Mesendoderm (in vitro differentiated cells): ENCODE data around the gene ARHGEF4.

Experiments
- DNase-seq: peaks from one replicate; pipeline ENCODE4 v3.0.0; 2013
- H2AK5ac ChIP-seq: 2 replicates; pipeline ENCODE4 v1.6.1; 2013; ENCODE audit warnings: low read length, inconsistent platforms
- H2BK120ac ChIP-seq: 2 replicates; pipeline ENCODE4 v1.6.1; 2013; ENCODE audit warnings: low read depth, mild to moderate bottlenecking, low read length, moderate library complexity, mixed read lengths
- H2BK15ac ChIP-seq: replicated peaks from 2 replicates; pipeline ENCODE4 v1.6.1; 2013; ENCODE audit warnings: low read depth, mild to moderate bottlenecking, moderate library complexity
- H2BK5ac ChIP-seq: 2 replicates; pipeline ENCODE4 v1.6.1; 2013; ENCODE audit warnings: low read length, inconsistent platforms
- H3K18ac ChIP-seq: 2 replicates; pipeline ENCODE4 v1.6.1; 2013; ENCODE audit warnings: mild to moderate bottlenecking, low read length, mixed read lengths
- H3K23ac ChIP-seq: one replicate; pipeline ENCODE4 v1.6.1; 2013; ENCODE audit warnings: low read length
- H3K27ac ChIP-seq: 2 replicates; pipeline ENCODE4 v1.5.1; 2013; ENCODE audit warnings: low read depth, mild to moderate bottlenecking, inconsistent platforms, low read length, moderate library complexity
- H3K27me3 ChIP-seq: 2 replicates; pipeline ENCODE4 v1.6.1; 2013; ENCODE audit warnings: low read length, control low read depth, mild to moderate bottlenecking, inconsistent platforms; ENCODE audit not compliant: insufficient read depth, poor library complexity
- H3K36me3 ChIP-seq: 2 replicates; pipeline ENCODE4 v1.6.1; 2013; ENCODE audit warnings: low read length, inconsistent platforms; ENCODE audit not compliant: control insufficient read depth, insufficient read depth
- H3K4ac ChIP-seq: one replicate; pipeline ENCODE4 v1.6.1; 2013; ENCODE audit warnings: low read depth, mild to moderate bottlenecking, low read length, moderate library complexity
- H3K4me1 ChIP-seq: 2 replicates; pipeline ENCODE4 v1.6.1; 2013; ENCODE audit warnings: low read depth, low read length, inconsistent platforms; ENCODE audit not compliant: control insufficient read depth
- H3K4me2 ChIP-seq: 2 replicates; pipeline ENCODE4 v1.6.1; 2013; ENCODE audit warnings: low read length
- H3K4me3 ChIP-seq: 2 replicates; pipeline ENCODE4 v1.5.1; 2013; ENCODE audit warnings: mild to moderate bottlenecking, low read length
- H3K56ac ChIP-seq: one replicate; pipeline ENCODE4 v1.6.1; 2013; ENCODE audit warnings: low read length
- H3K79me1 ChIP-seq: 2 replicates; pipeline ENCODE4 v1.6.1; 2013; ENCODE audit warnings: low read length, inconsistent platforms
- H3K79me2 ChIP-seq: 2 replicates; pipeline ENCODE4 v1.6.1; 2013; ENCODE audit warnings: mild to moderate bottlenecking, low read length; ENCODE audit not compliant: control insufficient read depth, insufficient read depth
- H3K9ac ChIP-seq: 2 replicates; pipeline ENCODE4 v1.6.1; 2013; ENCODE audit warnings: low read length, inconsistent platforms
- H4K5ac ChIP-seq: one replicate; pipeline ENCODE4 v1.6.1; 2013; ENCODE audit warnings: low read length
- H4K8ac ChIP-seq: one replicate; pipeline ENCODE4 v1.6.1; 2013; ENCODE audit warnings: low read depth, mild to moderate bottlenecking, control low read depth, low read length, moderate library complexity
- WGBS: extraction: QIAGEN DNeasy Blood & Tissue Kit; methylation state at CpG from one replicate; pipeline ENCODE4 v1.1.7; 2013; ENCODE audit warnings: low lambda C conversion rate, missing lambda C conversion rate; ENCODE audit not compliant: insufficient coverage; ENCODE audit errors: extremely low coverage; 5-methylcytosine and 5-hydroxymethylcytosine counted together

The ARHGEF4 gene

GRCh38 chr2:131034122-131035051, 197.7 kb downstream of the ARHGEF4 start:
- peak; percentile 51 for DNase-seq
- H4K8ac ChIP-seq: no peak overlapping the region
- peaks cover 5% of the 10 kb centered on the region for H3K27me3 ChIP-seq
- H3K4me3 ChIP-seq: no peak overlapping the region
- peaks cover 2% of the 10 kb centered on the region for H3K4me1 ChIP-seq
- H3K4me2 ChIP-seq: peak overlapping the region; percentile 73
- no peak overlapping the region for H2BK120ac ChIP-seq
- H2AK5ac ChIP-seq: no peak overlapping the region
- peak overlapping the region; percentile 42 for H3K9ac ChIP-seq
- H3K18ac ChIP-seq: no peak overlapping the region
- H2BK5ac ChIP-seq: no peak overlapping the region
- WGBS: no CpG with 5 or more reads among the region's 61 CpGs
- no peak overlapping the region for H2BK15ac ChIP-seq
- no peak overlapping the region for H3K27ac ChIP-seq
- H3K23ac ChIP-seq: no peak overlapping the region
- no peaks in the 10 kb centered on the region for H3K79me2 ChIP-seq
- H3K56ac ChIP-seq: peak overlapping the region; percentile 64
- H3K4ac ChIP-seq: no peak overlapping the region
- H3K79me1 ChIP-seq: no peaks in the 10 kb centered on the region
- no peak overlapping the region for H4K5ac ChIP-seq
- H3K36me3 ChIP-seq: no peaks in the 10 kb centered on the region

- Histone ChIP-seq H2BK5ac (no peak overlapping the region), H3K4me3 (peak overlapping the region; percentile 41), H4K5ac (no peak overlapping the region), H3K36me3 (no peaks in the 10 kb centered on the region), H3K4me1 (peaks cover 2% of the 10 kb centered on the region), H2AK5ac (no peak overlapping the region), H3K56ac (peak overlapping the region; percentile 85), H3K4me2 (peak overlapping the region; percentile 73), H3K18ac (no peak overlapping the region), H3K4ac (no peak overlapping the region), H3K79me2 (no peaks in the 10 kb centered on the region), H4K8ac (no peak overlapping the region), H3K79me1 (no peaks in the 10 kb centered on the region), H3K23ac (no peak overlapping the region), H2BK120ac (no peak overlapping the region), H3K9ac (peak overlapping the region; percentile 61), H2BK15ac (no peak overlapping the region), H3K27ac (no peak overlapping the region), H3K27me3 (peaks cover 5% of the 10 kb centered on the region)
- DNase-seq: peak; percentile 26
- WGBS: no CpG with 5 or more reads among the region's 65 CpGs
Observed at GRCh38 chr2:131035112-131035825, 198.6 kb downstream of the ARHGEF4 start.

GRCh38 chr2:131035826-131036231, 199.1 kb downstream of the ARHGEF4 start:
- no peak overlapping the region for H4K8ac ChIP-seq
- no peak overlapping the region for H3K56ac ChIP-seq
- no peak overlapping the region for H3K4me3 ChIP-seq
- no peak overlapping the region for H2AK5ac ChIP-seq
- no peak overlapping the region for H2BK15ac ChIP-seq
- no peak overlapping the region for H3K27ac ChIP-seq
- H4K5ac ChIP-seq: no peak overlapping the region
- no peak overlapping the region for H3K4ac ChIP-seq
- no peaks in the 10 kb centered on the region for H3K36me3 ChIP-seq
- peaks cover 5% of the 10 kb centered on the region for H3K27me3 ChIP-seq
- H3K79me2 ChIP-seq: no peaks in the 10 kb centered on the region
- no peak overlapping the region for H3K23ac ChIP-seq
- no peak overlapping the region for H3K9ac ChIP-seq
- WGBS: no CpG with 5 or more reads among the region's 10 CpGs
- DNase-seq: no peak
- no peak overlapping the region for H2BK120ac ChIP-seq
- H3K4me2 ChIP-seq: no peak overlapping the region
- H3K18ac ChIP-seq: no peak overlapping the region
- H3K79me1 ChIP-seq: no peaks in the 10 kb centered on the region
- no peak overlapping the region for H2BK5ac ChIP-seq
- peaks cover 2% of the 10 kb centered on the region for H3K4me1 ChIP-seq

GRCh38 chr2:131036269-131036668, 199.6 kb downstream of the ARHGEF4 start:
- Histone ChIP-seq H3K36me3 (no peaks in the 10 kb centered on the region), H4K5ac (no peak overlapping the region), H4K8ac (no peak overlapping the region), H3K79me1 (no peaks in the 10 kb centered on the region), H3K23ac (no peak overlapping the region), H2BK15ac (no peak overlapping the region), H3K4me1 (peaks cover 2% of the 10 kb centered on the region), H2BK120ac (no peak overlapping the region), H3K4ac (no peak overlapping the region), H2AK5ac (no peak overlapping the region), H3K4me2 (no peak overlapping the region), H3K4me3 (no peak overlapping the region), H2BK5ac (no peak overlapping the region), H3K56ac (no peak overlapping the region), H3K79me2 (no peaks in the 10 kb centered on the region), H3K9ac (no peak overlapping the region), H3K27ac (no peak overlapping the region), H3K18ac (no peak overlapping the region), H3K27me3 (peaks cover 5% of the 10 kb centered on the region)
- WGBS: no CpG with 5 or more reads among the region's 6 CpGs
- DNase-seq: peak; percentile 50

GRCh38 chr2:131036696-131037397, 200.1 kb downstream of the ARHGEF4 start:
- Histone ChIP-seq H3K4me1 (peaks cover 2% of the 10 kb centered on the region), H3K27me3 (peaks cover 5% of the 10 kb centered on the region), H3K4me2 (no peak overlapping the region), H2BK120ac (no peak overlapping the region), H3K4me3 (no peak overlapping the region), H2BK15ac (no peak overlapping the region), H4K5ac (no peak overlapping the region), H2AK5ac (no peak overlapping the region), H3K56ac (no peak overlapping the region), H3K79me2 (no peaks in the 10 kb centered on the region), H3K36me3 (no peaks in the 10 kb centered on the region), H3K27ac (no peak overlapping the region), H3K23ac (no peak overlapping the region), H2BK5ac (no peak overlapping the region), H3K79me1 (no peaks in the 10 kb centered on the region), H3K18ac (no peak overlapping the region), H3K4ac (no peak overlapping the region), H4K8ac (no peak overlapping the region), H3K9ac (no peak overlapping the region)
- WGBS: no CpG with 5 or more reads among the region's 11 CpGs
- no peak for DNase-seq
